HG03342 (cell line): Measurements from ENCODE around the gene IGSF1.
"Not testable (repeated sequence)": the region's sequence is repeated elsewhere in the genome, so short reads cannot be mapped to it uniquely, and the experiment has no call there.

Experiments
- ATAC-seq: cut with Tn5 transposase; IDR thresholded peaks from one replicate; pipeline ENCODE4 v1.9.1; 2021; ENCODE audit warnings: mild to moderate bottlenecking, moderate library complexity; ENCODE audit not compliant: unreplicated experiment

Gene IGSF1

GRCh38 chrX:131273011-131273410 is 16.1 kb downstream of the IGSF1 start:
- no peak for ATAC-seq

- ATAC-seq, result no peak
Observed at GRCh38 chrX:131271826-131272225, 17.3 kb downstream of the IGSF1 start.

GRCh38 chrX:131271274-131271673 is 17.8 kb downstream of the IGSF1 start:
- ATAC-seq, result no peak

GRCh38 chrX:131270080-131270479 is 19.0 kb downstream of the IGSF1 start:
- ATAC-seq, result no peak

GRCh38 chrX:131264665-131265064 is 24.4 kb downstream of the IGSF1 start:
- ATAC-seq, result no peak

- no peak for ATAC-seq
Observed at GRCh38 chrX:131264053-131264452, 25.1 kb downstream of the IGSF1 start.

GRCh38 chrX:131262738-131263679 is 26.1 kb downstream of the IGSF1 start:
- ATAC-seq, result peak; percentile 47

GRCh38 chrX:131262200-131262599 is 26.9 kb downstream of the IGSF1 start:
- ATAC-seq, result no peak

- ATAC-seq, result no peak
Observed at GRCh38 chrX:131257367-131257766, 31.7 kb downstream of the IGSF1 start.

- ATAC-seq, result not testable (repeated sequence)
Observed at GRCh38 chrX:131250984-131251738, 37.9 kb downstream of the IGSF1 start.

GRCh38 chrX:131239057-131239456 is 50.0 kb downstream of the IGSF1 start:
- ATAC-seq, result no peak

- ATAC-seq, result no peak
Observed at GRCh38 chrX:131237363-131237762, 51.7 kb downstream of the IGSF1 start.

- no peak for ATAC-seq
Observed at GRCh38 chrX:131235768-131236545, 53.1 kb downstream of the IGSF1 start.

GRCh38 chrX:131227608-131228007 is 61.5 kb downstream of the IGSF1 start:
- ATAC-seq, result no peak

- ATAC-seq, result no peak
Observed at GRCh38 chrX:131226591-131226990, 62.5 kb downstream of the IGSF1 start.

GRCh38 chrX:131225078-131225477 is 64.0 kb downstream of the IGSF1 start:
- ATAC-seq, result no peak
